Iris pigment epithelial cell (primary cell): Measurements from ENCODE around the gene NARF.
"Not testable (repeated sequence)": the region's sequence is repeated elsewhere in the genome, so short reads cannot be mapped to it uniquely, and the experiment has no call there.

ENCODE experiments used
- DNase-seq: peaks from one replicate; pipeline ENCODE4 v3.0.0-alpha.2; 2011; ENCODE audit warnings: low read depth

Gene NARF

DNA sequence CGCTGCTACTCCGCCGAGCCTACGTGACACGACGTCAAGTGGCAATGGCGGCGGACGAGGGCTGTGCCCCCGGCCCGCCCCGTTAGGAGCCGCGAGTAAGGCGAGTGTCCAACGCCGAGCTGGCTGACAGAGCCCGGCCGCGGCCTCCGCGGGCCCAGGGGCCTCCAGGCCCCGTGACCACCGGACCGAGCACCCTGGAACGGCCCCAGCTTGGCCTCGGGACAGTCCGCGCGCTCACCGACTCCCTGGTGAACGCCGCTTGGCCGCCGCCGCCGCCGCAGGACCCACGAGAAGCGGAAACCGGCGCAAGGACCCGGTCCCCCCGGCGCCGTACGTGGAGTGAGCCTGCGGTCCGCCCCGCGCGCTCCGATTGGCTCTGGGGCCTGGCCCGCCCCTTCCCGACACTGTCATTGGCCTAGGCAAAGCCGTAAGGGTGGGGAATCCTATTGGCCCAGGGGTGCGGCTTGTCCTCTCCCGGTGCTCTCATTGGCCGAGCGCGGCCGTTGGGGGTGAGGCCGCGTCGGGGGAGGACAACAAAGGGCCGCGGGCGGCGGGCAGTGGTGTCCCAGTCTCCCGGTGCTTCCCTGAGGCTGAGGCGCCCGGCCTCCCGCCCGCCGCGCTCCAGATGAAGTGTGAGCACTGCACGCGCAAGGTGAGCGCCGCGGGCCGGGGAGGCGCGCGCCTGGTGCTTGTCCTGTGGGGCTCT, at the start of gene NARF:
Gene NARF (plus strand): TSS at position 563 of the 706 bp plus-strand sequence. CDS start 63 bp downstream, at position 626.
- peak; percentile 99 for DNase-seq

DNA sequence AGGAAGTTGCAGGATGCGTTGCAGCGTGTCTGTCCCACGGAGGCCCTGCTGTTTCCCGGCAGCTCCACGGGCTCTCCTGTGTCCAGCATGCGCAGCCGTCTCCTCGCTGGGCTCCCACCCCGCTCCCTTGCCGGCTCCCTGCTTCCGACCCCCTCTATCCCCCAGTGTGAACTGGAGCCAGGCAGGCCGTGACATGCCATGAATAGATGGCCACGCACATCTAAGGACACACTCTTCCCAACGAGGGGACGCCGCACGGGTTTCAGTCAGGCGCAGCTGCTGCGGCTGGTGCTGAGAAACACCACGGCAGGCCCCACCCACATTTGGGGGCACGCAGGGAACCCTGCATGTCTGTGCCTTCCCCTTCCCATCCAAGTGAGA, 49.6 kb upstream of the NARF start:
- DNase-seq: no peak

DNA sequence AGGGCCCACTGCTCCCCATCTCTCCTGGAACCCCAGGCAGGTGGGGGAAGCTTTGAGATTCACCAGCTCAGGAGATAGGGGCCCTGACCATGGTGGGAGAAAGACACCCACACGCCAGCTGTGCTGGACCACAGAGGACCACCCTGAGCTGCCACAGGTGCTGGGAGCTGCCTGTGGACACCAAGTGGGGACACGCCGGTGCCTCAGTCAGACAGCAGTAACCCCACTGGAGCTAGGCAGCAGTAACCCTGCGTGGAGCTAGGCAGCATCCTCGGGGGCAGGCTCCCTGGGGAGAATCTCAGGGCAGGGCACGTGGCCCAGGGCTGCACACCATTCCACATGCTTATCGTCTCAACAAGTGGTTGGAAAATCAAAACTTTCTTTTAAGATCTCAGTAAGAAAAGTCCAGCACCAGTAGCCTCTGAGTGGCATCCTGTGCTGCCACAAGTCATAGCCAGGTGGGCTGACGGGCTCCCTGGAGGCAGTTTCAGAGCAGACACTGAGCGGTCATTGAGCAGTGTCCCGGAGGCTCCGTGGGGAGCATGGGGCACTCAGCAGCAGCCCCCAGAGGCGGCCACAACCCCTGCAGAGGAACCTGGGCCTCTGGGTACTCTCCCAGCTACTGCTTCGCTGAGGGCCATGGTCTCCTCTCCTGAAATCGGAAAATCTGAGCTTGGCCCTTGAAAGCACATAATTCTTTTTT, 48.4 kb upstream of the NARF start:
- DNase-seq: no peak

DNA sequence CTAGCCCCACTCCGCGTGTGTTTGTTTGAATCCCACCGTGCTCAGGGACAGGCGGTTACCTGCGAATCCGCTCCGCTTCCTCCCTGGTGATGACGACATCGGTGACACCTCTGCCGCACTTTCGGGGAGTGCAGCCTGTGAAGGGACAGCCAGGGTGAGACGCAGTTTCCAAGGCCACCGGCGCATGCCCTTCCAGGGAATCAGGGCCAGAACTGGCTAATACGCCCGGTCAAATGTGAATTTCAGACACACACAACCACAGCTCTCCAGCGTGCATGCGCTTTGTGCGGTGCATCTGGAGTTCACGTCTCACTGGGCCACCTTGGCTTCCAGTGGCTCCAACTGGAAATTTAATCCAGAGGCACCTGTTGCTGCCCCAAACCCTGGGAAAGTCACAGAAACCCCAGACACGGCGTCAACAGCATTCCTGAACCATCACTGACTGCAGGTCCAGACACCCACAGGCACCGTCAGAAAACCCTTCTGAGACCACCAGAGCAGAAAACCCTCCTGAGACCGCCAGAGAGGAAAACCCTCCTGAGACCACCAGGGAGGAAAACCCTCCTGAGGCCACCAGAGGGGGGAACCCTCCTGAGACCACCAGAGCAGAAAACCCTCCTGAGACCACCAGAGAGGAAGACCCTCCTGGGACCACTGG, 47.0 kb upstream of the NARF start:
- no peak for DNase-seq

DNA sequence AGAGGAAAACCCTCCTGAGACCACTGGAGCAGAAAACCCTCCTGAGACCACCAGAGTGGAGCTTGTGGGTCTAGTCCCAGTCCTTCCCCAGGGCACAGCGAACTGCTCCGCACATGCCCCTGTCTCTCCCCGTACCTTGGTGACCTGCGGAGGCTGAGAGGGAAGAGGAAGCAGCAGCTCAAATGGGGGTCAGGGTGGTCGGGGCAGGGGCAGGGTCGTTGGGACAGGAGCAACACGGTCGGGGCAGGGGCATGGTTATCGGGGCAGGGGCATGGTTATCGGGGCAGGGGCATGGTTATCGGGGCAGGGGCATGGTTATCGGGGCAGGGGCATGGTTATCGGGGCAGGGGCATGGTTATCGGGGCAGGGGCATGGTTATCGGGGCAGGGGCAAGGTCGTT, 46.5 kb upstream of the NARF start:
- not testable (repeated sequence) for DNase-seq

DNA sequence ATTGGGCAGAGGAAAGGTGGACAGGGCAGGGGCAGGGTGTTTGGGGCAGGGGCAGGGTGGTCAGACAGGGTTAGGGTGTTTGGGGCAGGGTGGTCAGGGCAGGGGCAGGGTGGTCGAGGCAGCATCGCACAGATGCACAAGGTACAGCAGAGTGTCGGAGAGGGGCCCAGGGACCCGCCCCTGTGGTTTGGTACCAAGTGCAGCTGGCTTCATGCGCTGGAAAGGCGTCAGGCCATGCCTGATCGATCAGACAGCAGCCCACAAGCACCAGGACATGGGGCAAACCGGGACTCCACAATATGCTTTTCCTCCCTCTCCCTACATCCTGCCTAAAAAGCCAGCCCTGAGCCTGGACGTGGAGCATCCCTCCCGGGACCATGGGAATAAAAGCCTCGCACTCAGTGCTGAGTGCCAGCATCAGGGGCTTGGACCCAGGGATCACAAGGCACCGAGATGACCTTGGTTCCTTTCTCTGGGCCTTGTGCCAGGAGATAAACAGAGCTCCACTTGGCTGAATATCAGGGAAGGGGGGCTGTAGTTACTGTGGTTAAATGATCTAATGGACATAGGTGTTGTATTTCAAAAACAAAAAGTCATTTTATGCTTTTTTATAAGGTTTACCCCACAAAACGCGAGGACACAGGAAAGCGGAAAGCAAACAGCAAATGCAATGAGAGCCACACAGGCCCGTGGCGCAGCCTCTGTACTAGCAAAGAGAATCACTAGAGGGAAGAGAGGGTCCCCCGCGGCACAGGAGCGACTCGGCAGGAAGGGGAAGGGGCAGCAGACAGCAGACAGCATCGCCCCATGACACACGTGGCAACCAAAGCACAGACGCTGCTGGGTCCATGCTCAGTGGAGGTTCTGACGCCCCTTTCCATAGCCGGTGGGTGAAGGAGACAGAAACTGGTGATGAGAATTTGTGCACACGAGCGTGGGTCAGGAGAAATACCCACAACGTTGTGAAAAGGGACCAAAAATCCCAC, 45.7 kb upstream of the NARF start:
- no peak for DNase-seq

DNA sequence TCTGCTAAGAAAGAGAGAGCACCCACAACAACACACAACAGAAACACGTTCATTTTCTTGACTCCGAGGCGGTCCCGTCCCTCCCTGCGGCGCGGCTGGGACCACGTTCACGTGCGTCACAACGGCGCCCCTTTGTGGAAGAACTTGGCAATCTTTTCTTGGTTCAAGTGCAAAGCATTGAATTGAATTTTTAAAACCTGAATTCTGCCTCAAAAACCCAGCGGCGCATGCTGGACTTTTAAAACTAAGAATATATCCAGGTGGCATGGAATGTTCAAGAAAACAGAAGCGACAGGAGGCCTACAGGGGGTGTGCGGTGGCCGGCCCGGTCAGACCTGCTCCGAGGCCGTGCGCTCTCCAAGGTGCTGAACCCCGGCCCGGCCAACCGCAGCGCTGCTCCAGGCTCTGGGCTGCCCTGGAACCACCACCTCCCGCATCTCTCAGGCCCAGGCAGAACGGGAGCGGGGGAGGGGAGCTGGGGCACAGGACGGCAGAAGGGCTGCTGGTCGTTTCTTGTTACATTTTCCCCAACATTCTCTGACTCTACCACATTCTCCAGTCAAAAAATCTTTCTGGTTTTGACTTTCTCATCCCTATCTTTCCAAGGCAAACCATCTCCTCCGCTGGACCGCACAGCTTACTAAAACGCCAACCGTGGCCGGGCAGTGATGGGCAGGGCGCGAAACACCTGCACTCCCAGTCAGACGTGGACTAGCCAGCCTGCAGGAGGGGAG, 43.8 kb upstream of the NARF start:
- DNase-seq: peak; percentile 65

DNA sequence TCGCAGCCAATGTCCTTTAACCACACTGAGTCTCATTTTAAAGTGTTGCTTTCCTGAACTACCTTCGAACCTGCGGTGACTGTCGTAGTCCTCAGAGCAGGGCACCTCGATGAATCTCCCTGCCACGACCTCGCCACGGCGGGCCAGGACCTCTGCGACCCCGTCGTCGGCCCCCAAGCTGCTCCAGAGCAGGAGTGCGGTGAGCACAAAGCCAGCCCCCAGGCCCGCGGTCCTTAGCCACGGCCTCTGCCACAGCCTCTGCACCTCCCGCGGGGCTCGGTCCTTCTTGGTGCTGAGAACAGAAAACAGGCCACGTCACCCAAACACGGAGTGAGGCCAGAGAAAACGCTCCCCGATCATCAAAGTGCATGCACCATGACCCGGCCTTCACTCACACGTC, 43.2 kb upstream of the NARF start:
- DNase-seq: no peak

DNA sequence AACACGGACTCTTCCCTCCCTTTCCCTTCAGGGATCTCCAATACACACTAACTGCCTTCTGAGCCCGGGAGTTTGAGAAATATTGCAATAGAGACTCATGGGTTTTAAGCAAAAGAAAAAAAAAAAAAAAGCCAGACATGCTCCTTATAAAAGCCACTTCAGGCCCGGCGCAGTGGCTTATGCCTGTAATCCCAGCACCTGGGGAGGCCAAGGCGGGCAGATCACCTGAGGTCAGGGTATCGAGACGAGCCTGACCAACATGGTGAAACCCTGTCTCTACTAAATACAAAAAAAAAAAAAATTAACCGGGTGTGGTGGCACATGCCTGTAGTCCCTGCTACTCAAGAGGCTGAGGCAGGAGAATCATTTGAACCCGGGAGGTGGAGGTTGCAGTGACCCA, 42.8 kb upstream of the NARF start:
- DNase-seq: no peak

DNA sequence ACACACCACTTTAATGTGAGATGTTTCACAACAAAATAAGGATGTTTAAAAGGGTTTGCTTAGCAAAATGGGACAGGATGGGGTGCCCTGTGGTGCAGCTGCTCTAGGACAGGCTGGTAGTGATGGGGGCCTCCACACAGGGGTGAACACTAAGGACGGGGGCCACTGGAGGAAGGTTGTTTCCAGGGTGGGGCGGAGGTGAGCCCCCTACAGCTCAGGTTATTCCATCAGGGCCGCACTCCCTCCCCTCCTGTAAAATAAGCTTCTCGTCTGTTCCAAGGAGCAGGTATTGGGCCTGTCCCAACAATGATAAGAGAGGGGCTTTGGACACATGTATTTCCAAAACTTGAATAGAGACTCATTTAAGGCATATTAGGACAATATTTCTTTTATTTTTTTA, 42.3 kb upstream of the NARF start:
- DNase-seq: no peak

DNA sequence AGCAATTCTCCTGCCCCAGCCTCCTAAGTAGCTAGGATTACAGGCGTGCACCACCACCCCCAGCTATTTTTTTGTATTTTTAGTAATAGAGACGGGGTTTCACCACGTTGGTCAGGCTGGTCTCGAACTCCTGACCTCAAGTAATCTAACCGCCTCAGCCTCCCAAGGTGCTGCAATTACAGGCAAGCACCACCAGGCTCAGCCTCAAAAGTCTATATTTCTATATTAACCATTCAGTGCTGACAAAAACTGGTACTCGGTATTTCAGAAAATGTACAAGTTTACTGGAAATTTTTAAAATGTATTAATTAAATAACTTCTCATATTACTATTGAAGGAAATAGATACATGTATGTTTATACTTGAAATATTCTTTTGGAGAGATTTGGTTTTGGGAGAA, 41.8 kb upstream of the NARF start:
- no peak for DNase-seq

DNA sequence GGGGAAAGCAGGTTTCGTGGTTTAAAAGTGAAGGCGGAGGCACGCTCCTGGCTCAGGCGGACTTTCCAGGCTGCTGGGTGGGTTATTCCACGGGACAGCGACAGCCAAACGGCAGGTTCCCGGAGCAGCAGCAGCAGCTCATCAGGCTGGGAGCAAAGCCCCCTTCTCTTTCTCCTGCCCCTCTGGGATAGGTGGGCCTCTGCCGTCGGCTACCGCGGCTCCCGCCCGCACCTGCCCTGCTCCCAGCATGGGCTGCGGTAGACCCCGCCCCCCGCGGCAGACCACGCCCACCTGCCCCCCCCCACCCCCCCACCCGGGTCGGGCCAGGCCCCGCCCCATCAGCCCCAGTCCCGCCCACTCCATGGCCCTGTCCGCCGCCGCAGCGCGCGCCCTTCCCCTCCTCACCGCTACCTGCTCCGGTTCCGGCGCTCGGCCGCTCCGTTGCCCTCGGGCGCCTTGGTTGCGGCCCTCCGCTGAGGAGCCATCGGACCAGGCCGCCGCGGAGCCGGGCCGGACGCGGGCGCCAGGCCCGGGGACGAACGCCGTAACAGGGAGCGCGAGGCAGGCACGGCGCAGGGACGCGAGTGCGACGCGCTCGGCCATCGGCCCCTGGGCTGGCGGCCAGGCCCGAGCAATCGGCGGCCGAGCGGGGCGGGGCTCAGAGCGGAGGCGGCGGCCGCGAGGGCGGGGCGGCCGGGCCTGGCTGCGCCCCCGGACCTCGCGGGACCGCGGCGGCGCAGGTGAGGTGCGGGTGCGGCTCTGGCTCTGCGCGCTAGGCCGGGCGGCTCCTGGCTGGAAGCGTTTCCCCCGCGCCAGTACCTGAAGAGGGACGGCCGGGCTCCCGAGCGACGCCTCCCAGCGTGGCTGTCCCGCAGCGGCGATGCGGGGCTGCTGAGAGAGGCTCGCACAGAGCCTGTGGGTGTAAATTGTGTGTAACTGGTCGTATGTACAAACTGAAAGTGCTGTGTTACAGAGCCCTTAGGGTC, 40.2 kb upstream of the NARF start, which contains the start of the genes HEXD and OGFOD3:
Gene HEXD (plus strand): TSS at position 347 of the 986 bp plus-strand sequence. CDS start 1,453 bp downstream, outside the sequence.
Gene OGFOD3 (minus strand): TSS at position 586 of the 986 bp plus-strand sequence. CDS start 101 bp downstream, at position 485.
- peak; percentile 81 for DNase-seq

DNA sequence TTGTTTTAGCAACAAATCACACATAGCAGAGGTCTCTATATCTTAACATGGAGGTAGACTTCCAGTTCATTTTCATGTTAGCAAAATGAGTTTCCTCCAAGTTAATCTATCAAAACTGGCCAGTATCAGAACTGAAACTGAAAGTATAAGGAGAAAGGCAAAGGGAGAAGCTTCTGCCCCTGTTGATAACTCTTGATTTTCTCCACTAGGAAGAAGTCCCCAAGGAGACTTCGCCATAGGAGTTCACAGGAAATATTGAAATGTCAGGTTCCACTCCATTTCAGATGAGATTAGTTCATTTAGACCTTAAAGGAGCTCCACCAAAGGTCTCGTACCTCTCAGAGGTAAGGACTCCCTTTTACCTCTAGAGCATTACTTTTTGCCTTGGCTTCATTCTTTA, 39.0 kb upstream of the NARF start:
- no peak for DNase-seq

DNA sequence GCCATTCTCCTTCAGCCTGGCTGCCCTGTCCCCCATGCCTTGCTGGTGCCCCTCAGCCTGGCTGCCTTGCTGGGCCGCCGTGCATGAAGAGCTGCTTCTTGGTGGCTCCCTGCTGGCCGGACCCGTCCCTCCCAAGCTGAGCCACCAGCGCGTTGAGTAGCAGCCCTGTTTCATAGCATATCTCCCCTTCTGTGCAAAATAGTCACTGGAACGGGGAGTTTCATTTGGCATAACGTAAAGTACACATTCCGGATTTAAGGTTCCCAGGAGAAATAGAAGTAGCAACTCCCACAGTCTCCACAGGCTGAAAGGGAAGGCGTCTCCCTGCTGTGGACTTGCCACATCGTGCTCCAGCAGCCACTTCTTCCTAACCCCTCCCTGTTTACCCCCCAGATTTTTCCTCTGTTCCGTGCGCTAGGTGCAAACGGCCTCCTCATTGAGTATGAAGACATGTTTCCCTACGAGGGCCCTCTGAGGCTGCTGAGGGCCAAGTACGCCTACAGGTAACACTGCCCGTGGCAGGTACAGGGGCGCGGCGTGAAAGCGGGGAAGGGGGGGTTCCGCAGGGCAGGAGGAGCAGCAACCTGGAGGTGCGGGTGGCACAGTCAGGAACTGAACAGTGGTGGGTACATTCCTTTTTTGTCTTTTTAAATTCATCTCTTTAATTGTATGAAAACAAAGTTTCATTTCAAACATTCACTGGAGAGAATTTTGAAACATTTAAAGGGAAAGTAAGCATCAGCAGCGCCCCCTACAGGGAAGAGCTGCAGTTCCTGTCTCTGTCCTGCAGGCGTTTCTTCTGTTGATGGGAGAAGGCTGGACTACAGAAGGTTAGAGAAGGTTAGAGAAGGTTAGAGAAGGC, 34.3 kb upstream of the NARF start:
- peak; percentile 49 for DNase-seq

DNA sequence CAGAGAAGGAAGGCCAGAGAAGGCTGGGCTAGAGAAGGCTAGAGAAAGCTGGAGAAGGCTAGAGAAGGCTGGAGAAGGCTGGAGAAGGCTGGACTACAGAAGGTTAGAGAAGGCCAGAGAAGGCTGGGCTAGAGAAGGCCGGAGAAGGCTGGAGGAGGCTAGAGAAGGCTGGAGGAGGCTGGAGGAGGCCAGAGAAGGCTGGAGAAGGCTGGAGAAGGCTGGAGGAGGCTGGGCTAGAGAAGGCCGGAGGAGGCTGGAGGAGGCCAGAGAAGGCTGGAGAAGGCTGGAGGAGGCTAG, 33.7 kb upstream of the NARF start:
- no peak for DNase-seq

DNA sequence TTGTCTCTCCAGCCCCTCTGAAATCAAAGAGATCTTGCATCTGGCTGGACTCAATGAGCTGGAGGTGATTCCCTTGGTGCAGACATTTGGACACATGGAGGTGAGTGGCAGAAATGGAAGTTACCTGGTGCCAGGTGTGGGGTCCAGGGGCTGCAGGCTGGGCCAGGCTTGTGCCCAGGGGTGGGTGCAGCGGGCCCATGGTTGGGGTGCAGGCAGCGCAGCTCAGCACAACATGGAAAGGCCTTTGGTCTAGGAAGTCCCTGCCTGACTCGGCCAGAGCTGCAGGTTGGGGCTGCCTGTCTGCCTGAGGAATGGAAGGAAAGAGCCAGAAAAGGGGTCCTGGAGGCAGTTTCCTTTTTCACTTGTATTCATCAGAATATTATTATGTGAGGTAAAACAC, 30.0 kb upstream of the NARF start:
- DNase-seq: no peak

DNA sequence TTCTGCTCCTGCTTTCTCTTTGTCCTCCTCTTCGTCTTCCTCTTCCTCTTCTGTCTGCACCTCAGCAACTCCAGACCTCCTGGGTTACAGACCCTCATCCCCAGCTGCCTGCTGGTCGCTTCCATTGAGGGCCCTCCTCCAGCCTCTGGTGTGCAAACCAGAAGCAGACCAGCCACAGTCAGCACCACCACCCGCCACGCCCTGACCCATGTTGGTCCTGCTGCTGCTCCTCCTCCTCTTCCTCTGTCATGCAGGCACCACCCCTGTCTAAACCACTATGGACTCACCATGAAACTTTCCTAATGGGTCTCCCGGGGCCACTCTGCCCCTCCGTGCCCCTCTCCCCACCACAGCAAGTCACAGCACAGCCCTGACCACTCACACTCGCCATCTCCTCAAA, 28.7 kb upstream of the NARF start:
- no peak for DNase-seq

DNA sequence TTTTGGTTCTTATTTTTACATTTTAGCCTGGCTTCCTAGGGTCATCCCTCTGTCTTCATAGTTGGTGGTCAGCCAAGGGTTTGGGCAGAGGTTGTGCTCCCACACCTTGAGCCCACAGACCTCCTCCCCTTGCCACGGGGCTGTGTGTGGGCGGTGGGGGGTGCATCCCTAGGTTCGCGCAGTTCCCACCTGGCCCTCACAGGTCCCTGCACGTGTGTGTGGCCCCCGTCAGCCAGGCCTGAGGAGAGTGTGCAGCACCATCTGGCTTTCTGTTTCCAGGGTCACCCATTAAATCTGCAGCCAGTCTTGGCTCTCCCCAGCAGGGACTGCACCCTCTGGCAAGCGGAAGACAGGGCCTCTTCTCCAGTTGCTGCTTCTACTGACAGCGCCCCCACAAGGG, 26.5 kb upstream of the NARF start:
- DNase-seq: no peak

DNA sequence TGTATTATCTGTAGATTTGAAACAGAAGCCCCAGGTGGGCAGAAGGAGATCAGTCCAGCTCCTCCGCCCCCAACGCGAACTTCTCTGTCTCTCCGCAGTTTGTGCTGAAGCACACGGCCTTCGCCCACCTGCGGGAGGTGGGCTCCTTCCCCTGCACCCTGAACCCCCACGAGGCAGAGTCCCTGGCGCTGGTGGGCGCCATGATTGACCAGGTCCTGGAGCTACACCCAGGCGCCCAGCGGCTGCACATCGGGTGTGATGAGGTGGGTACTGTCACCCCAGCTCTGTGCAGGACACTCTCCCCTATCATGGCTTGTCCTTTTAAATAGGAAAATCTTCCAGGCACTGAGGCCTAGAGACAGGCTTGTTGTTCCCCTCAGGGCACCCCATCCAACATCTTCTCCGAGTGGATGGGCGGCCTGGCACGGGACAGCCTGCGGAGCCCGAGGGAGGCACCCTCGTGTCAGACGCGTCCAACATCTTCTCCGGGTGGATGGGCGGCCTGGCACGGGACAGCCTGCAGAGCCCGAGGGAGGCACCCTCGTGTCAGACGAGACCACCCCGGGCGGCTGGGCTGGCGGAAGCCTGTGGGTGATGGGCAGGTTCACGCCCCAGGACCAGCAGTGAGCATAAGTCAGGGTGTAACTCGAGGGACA, 24.9 kb upstream of the NARF start:
- DNase-seq: no peak
